HG03108 (cell line): ENCODE results near the gene PLEKHG2.

Source experiments
- ATAC-seq: cut with Tn5 transposase; IDR thresholded peaks from one replicate; pipeline ENCODE4 v1.9.1; 2021; ENCODE audit warnings: moderate library complexity; ENCODE audit not compliant: unreplicated experiment

Gene PLEKHG2

DNA sequence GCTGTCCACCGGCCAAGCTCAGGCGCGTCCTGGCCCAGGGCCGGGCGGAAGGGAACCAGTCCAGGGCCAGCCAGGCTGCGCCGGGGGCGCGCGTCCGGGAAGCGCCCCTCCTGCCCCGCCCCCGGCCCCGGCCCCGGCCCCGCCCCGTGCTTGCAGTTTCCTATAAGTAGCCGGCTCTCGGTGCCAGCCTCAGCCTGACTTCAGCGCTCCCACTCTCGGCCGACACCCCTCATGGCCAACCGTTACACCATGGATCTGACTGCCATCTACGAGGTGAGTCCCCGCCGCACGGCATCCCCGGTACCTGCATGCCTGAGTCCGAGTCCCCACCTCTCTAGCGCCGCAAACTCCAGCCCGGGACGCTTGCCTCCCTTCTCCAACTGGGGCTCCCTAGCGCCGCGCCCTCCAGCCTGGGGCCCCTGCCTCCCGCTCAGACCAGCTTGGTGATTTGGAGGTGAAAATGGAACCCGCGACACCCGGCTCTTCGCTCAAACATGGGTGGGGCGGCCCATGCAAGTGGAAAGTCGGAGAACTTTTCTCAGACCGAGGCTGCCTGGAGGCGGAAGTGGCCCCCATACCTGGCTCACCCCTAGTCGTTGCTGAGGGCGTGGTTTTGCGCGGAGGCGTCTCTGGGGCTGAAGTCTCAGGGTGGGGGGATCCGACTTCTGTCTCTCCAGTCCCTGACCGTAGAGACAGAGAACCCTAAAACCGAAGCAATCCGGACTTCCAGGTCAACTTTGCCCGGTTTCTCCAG lies 5.6 kb upstream of the PLEKHG2 start, which contains the start of gene ZFP36:
ZFP36 (plus strand) TSS at position 192 of the 754 bp plus-strand sequence; CDS start at position 250, 58 bp downstream.
- no peak for ATAC-seq

DNA sequence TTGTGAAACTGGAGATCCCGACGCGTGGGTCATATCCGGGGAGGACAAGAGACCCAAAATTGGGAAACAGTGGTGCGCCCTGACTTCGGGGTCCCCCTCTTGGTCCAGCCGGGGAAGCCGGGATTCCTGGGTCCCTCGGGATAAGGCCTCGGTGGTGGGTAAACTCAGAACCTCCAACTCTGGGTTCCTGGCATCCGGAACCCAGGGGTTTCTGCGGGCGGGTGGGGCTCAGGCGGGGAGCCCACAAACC lies 5.1 kb upstream of the PLEKHG2 start:
- ATAC-seq: no peak

DNA sequence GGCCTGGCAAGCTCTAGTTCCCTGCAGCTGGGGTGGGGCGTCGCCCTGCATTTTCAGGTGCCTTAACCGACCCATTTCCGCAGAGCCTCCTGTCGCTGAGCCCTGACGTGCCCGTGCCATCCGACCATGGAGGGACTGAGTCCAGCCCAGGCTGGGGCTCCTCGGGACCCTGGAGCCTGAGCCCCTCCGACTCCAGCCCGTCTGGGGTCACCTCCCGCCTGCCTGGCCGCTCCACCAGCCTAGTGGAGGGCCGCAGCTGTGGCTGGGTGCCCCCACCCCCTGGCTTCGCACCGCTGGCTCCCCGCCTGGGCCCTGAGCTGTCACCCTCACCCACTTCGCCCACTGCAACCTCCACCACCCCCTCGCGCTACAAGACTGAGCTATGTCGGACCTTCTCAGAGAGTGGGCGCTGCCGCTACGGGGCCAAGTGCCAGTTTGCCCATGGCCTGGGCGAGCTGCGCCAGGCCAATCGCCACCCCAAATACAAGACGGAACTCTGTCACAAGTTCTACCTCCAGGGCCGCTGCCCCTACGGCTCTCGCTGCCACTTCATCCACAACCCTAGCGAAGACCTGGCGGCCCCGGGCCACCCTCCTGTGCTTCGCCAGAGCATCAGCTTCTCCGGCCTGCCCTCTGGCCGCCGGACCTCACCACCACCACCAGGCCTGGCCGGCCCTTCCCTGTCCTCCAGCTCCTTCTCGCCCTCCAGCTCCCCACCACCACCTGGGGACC lies 4.6 kb upstream of the PLEKHG2 start:
- ATAC-seq: no peak

DNA sequence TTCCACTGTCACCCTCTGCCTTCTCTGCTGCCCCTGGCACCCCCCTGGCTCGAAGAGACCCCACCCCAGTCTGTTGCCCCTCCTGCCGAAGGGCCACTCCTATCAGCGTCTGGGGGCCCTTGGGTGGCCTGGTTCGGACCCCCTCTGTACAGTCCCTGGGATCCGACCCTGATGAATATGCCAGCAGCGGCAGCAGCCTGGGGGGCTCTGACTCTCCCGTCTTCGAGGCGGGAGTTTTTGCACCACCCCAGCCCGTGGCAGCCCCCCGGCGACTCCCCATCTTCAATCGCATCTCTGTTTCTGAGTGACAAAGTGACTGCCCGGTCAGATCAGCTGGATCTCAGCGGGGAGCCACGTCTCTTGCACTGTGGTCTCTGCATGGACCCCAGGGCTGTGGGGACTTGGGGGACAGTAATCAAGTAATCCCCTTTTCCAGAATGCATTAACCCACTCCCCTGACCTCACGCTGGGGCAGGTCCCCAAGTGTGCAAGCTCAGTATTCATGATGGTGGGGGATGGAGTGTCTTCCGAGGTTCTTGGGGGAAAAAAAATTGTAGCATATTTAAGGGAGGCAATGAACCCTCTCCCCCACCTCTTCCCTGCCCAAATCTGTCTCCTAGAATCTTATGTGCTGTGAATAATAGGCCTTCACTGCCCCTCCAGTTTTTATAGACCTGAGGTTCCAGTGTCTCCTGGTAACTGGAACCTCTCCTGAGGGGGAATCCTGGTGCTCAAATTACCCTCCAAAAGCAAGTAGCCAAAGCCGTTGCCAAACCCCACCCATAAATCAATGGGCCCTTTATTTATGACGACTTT lies 3.9 kb upstream of the PLEKHG2 start:
- ATAC-seq: no peak

DNA sequence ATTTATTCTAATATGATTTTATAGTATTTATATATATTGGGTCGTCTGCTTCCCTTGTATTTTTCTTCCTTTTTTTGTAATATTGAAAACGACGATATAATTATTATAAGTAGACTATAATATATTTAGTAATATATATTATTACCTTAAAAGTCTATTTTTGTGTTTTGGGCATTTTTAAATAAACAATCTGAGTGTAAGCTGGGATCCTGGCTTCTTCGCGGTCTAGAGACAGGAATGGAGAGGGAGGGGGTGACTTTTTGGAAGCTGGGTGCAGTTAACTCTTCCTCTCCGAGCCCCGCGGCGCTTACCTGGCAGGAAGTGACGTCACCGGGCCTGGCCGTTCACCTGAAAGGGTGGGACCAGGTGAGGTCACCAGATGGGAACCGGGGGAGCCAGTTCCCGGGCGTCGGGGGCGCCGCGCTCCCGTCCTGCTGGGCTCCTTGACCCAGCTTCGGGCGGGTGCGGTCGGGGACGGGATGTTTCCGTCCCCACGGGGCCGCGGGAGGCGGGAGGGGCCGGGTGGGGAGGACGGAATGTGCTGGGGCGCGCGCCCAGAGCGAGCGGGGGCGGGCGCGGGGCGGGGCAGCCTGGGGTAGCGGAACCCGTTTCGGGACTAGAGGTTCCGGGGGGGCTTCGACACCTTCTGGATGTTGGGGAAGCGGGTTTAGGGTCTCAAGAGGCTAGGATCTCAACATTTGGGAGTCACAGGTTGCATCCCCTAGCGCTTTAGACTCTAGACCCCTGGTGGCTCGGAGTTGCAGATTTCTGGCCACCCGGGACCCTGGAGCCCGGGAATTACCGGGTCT lies 3.1 kb upstream of the PLEKHG2 start:
- ATAC-seq: no peak

- peak; percentile 15 for ATAC-seq
These were observed 2.2 kb upstream of the PLEKHG2 start for GRCh38 chr19:39410017-39410830.

GRCh38 chr19:39410831-39411080 lies 1.7 kb upstream of the PLEKHG2 start:
- ATAC-seq: no peak

DNA sequence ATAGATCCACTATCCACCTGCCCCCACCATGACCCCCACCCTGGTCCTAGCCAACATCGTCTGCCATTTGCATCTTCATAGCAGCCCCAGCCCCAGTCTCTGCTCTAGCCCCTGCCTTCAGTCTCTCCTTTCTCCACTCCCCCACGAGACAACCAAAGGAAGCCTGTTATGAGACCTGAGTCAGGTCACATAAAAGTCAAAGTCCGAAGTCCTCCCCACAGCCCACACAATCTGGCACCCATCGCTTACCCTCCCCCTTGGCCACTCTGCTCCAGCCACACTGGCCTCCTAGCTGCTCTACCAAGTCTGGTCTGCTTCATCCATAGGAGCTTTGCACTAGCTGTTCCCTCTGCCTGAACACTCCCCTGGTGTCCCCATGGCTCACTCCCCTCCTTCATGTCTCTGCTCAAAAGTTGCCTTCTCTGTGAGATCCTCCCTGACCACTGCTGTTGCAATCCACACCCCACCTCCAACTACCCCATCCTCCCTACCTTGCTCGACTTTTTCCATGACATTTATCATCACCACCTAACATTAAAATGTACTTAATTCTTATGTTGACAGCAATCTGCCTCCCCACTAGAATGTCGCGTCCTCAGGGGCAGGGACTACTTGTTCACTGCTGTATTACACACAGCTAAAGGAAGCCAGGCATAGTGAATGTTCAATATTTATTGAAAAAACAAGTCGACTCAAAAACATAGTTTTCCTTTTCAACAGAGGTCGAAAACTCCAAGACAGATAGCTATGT lies 1.2 kb upstream of the PLEKHG2 start:
- ATAC-seq: no peak

- ATAC-seq: peak; percentile 16
These were observed 703 bp upstream of the PLEKHG2 start for GRCh38 chr19:39411832-39412099.

GRCh38 chr19:39412867-39413271 lies 400 bp downstream of the PLEKHG2 start:
- ATAC-seq: no peak

DNA sequence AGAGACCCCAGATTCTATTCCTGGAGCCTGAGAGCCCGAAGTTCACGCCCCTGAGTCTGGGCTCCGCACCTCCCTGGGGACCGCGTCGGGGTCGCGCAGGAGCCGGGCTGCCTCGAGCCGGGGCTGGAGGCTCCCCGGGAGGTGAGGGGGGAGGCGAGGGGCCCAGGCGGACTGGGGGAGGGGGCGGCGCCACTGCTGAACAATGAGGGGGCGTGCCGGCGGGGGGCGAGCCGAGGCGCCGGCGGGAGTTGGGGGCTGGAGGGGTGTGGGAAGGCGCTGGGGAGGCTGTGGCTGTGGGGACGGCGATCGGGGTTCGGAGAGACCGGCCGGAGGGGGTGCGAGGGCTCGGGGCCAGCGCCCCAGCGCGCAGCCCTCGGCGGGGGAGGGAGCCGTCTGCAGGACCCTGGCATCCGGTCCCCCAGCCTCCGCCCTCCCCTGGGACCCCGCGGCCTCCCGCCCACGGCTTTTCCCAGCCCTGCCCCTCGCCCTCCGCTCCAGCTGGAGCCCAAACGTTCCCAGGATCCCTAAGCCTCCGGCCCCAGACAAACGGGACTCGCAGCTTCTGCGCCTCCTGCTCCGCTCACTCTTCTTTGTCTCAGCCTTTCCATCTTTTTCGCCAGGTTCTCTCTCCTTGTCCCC lies 922 bp downstream of the PLEKHG2 start:
- ATAC-seq: no peak

DNA sequence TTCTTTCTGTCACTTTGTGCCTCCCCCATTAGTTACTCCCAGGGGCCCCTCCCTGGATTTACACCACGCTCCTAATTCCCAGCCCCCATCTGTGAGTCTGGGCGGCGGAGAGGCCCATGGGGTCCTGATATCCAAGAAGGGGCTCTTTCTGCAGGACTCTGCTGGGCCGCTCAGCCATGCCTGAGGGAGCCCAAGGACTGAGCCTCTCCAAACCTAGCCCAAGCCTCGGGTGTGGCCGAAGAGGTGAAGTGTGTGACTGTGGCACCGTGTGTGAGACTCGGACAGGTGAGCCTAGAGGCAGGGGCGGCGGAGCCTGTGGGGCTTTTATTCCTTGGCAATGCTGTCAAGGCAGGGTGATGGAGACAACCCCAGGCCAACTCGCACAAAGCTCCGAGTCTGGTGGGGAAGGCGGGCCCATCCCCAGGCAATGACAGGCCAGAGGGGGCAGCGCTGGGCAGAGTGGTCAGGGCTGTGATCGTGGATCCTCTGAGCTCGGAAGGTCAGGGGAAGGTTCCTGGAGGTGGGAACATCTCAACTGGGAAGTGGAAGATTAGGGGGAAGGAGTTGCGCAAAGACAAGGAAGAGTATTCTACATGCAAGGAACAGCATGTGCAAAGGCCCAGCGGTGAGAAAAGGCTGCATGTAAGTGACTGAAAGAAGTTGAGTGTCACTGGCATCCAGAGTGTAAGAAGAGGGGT lies 1.6 kb downstream of the PLEKHG2 start:
- no peak for ATAC-seq

DNA sequence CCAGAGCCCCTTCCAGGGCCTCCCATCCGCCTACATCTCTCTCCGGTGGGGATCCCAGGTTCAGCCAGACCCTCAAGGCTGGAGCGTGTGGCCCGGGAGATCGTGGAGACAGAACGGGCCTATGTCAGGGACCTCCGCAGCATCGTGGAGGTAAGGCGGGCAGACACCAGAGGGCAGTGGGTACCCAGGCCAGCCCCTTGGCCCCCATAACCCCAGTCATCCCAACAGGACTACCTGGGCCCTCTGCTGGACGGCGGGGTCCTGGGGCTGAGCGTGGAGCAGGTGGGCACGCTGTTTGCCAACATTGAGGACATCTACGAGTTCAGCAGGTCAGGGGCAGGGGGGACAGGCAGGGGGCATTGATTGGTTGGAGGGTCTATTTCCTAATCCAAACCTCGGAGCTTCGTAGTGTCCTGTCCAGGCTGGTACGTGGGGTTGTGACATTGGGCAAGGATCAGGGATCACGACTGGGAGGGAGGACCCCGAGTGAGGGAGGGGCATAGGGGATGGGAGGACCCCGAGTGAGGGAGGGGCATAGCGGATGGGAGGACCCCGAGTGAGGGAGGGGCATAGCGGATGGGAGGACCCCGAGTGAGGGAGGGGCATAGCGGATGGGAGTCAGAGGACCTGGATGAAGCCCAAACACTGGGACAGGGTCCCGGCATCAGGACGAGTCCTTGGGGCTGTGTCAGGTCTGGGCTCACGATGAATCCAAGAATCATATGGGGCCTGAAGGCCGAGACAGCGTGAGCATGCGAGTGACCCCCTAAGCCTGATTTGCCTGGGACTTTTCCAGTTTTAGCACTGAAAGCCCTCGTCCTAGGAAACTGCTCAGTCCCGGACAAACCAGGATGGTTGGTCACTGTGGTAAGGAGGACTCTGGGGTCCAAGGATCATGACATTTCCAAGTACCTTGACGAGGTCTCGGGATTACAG lies 2.9 kb downstream of the PLEKHG2 start:
- no peak for ATAC-seq

DNA sequence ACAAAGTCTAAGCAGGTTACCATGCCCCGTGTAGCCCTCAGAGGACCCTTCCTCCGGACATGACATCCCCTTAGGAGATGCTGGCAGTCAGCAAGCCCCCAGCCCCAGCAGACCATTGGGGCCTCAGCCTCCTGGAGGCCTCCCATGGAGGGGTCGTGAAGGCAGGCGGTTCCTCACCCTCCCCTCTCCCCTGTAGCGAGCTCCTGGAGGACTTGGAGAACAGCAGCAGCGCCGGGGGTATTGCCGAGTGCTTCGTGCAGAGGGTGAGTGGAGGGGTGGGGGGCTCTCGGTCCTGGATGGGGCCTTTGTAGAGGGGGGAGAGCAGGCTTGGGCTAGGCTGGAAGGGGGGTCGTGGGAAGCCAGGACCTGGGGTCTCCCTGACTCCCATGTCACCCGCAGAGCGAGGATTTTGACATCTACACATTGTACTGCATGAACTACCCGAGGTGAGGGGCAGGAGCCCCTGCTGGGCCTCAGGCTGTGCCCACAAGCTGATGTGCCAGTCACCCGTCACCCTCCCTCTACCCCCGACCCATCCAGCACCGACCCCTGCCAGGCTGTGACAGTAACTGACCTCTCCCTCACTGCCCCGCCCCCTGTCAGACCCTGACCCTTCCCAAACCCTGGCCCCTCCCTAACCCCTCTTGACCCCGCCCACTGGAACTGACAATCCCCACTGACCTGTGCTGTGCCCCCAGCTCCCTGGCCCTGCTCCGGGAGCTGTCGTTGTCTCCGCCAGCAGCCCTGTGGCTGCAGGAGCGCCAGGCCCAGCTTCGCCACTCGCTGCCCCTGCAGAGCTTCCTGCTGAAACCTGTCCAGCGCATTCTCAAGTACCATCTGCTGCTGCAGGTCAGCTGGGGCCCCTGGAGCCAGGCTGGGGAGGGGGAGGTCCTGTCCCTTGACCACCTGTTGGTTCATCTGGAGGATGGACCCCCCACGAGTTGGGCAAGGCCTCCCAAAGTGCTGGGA lies 4.0 kb downstream of the PLEKHG2 start:
- ATAC-seq: no peak

GRCh38 chr19:39417463-39418181 lies 5.2 kb downstream of the PLEKHG2 start:
- no peak for ATAC-seq

- ATAC-seq: no peak
These were observed 6.5 kb downstream of the PLEKHG2 start for GRCh38 chr19:39419003-39419402.
